Right cardiac atrium (tissue), 5 donors: Measurements from ENCODE around the gene MRPL28. TPM values are rescaled to one million over a fixed set of nuclear protein-coding genes. Genes with fewer than 3 reads are reported as not detected.
A peak's percentile ranks its signal among the peaks of the same experiment; 100 is the strongest.
"Not testable (repeated sequence)": the region's sequence is repeated elsewhere in the genome, so short reads cannot be mapped to it uniquely, and the experiment has no call there.

Experiments
- ATAC-seq, 2 donors: fragments of 200-7000 bp; cut with Tn5 transposase; one replicate each; pipeline versions ENCODE4 v1.8.0 to v1.9.1; 2020; ENCODE audit warnings: moderate library complexity in 2 of 2, mild to moderate bottlenecking in 1 of 2
- DNase-seq, 3 donors: peaks; one replicate each; pipeline ENCODE4 v3.0.0-alpha.2; 2020
- H3K27ac ChIP-seq: one replicate; pipeline ENCODE4 v1.5.1; 2013; ENCODE audit warnings: mild to moderate bottlenecking, low read length, control low read depth, moderate library complexity
- H3K27me3 ChIP-seq: one replicate; pipeline ENCODE4 v1.6.1; 2013; ENCODE audit not compliant: control insufficient read depth, insufficient read depth
- H3K4me1 ChIP-seq: one replicate; pipeline ENCODE4 v1.6.1; 2013; ENCODE audit warnings: low read length; ENCODE audit not compliant: control insufficient read depth, insufficient read depth
- H3K4me3 ChIP-seq: one replicate; pipeline ENCODE4 v1.5.1; 2013; ENCODE audit warnings: low read length, control low read depth
- H3K9me3 ChIP-seq: one replicate; pipeline ENCODE4 v1.6.1; 2013; ENCODE audit warnings: low read length; ENCODE audit not compliant: control insufficient read depth
- WGBS: extraction: QIAGEN DNeasy Blood & Tissue Kit; methylation state at CpG from one replicate; pipeline ENCODE4 v1.1.7; 2013; 5-methylcytosine and 5-hydroxymethylcytosine counted together
- intact Hi-C, 4 donors: fragments of 100-400 bp; cut with DNase I; formaldehyde crosslinking; loops; one replicate each; pipeline versions ENCODE4 v1.11.0 to v1.14.0; 2022 to 2023
- polyA plus RNA-seq: library from polyadenylated mRNA; stranded (reverse); fragments of 200-250 nt; gene quantifications from one replicate; pipeline ENCODE4 v1.2.3, GENCODE V29; 2013
- total RNA-seq, 4 donors: library from RNA; stranded (reverse); fragmentation: NEBNext Ultra II Directional; extraction: Animal tissue kit (Norgen Biotek cat#: 25700); gene quantifications; one replicate each; pipeline ENCODE4 v1.2.1, GENCODE V29; 2021
- donor health status: healthy with polysubstance abuse.
- donor health status: DM: no; HTN: yes; CAD: no.
- donor health status: DM: no; HTN: no; CAD: no.
- donor health status: DM: no; HTN: yes; CAD: no; lungs with severe emphysema.
- donor health status: DM: yes; HTN: yes; CAD: no.

Gene MRPL28
- total and polyA plus RNA-seq, 5 donors = 63.9 to 130 (median 70.6) TPM

DNA sequence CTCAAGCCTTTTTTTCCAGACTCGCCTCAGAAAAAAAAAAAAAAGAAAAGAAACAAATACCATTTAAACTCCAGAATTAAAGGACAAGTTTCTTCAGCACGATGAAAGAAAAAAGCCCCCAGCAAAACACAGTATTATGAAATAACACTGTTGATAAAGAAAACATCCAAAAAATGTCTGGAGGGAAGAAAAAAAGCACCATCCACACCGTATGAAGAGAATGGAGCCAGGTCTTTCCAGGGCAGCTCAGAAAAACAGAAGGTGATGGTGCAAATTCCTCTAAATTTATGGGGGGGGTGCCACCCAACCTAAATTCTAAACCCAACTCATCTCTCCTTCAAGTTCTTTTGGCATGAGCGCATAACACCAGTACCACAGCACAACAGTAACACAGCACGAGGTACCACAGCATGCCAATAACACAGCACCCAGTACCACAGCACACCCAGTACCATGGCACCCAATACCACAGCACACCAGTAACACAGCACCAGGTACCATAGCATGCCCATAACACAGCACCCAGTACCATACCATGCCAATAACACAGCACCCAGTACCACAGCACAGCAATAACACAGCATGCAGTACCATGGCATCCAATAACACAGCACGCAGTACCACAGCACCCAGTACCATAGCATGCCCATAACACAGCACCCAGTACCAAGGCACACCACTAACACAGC, 36.8 kb downstream of the MRPL28 start:
- ATAC-seq (no peak), DNase-seq (peak in 1 of 3 donors; percentile 3)
- Histone ChIP-seq H3K27ac (no peak overlapping the region), H3K4me1 (peaks cover 4% of the 10 kb centered on the region), H3K27me3 (no peaks in the 10 kb centered on the region), H3K4me3 (no peak overlapping the region), H3K9me3 (no peaks in the 10 kb centered on the region)
- intact Hi-C loops = no loop called here
- 71% methylated on average over 6 of the region's 6 CpGs for WGBS

DNA sequence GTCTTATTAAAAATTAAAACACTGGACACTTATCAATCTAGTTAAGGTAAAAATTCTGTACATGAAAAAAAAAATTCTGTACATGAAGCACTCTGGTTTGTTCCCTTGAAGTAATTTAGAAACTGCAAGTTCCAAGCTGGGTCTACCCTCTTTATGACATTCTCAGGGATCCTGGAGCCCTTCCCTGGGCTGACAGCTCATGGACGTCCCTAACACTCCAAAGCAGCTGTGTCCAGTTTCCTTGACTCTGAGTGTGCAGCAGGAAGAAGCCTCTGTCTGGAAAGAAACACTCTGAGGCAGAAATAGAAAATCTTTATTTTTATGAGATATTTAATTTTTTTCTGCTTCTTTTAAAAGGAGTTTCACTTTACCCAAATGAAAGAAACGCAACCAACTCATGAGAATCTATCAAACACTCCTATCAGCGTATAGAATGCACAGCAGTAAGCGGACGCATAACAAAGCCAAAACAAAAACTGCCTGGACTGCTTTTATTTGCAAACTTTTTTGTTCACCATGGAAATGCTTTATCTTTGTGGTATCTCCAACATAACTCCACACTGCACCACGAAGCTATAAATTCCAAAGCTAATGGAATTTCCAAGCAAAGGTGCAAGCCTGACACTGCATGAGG, 39.0 kb downstream of the MRPL28 start:
- H3K4me1 ChIP-seq, intact Hi-C loops, ATAC-seq, H3K27ac ChIP-seq, H3K9me3 ChIP-seq, H3K27me3 ChIP-seq, H3K4me3 ChIP-seq: not testable (repeated sequence)
- 60% methylated on average over 6 of the region's 6 CpGs for WGBS
- peak in 1 of 3 donors; percentile 25 for DNase-seq

- no peak overlapping the region for H3K27ac ChIP-seq
- ATAC-seq (no peak), DNase-seq (peak in 1 of 3 donors; percentile 21)
- intact Hi-C loops = no loop called here
- H3K4me3 ChIP-seq = no peak overlapping the region
- 73% methylated on average over 2 of the region's 2 CpGs for WGBS
- H3K27me3 ChIP-seq = no peaks in the 10 kb centered on the region
- no peaks in the 10 kb centered on the region for H3K9me3 ChIP-seq
- H3K4me1 ChIP-seq = peaks cover 8% of the 10 kb centered on the region
Measured at GRCh38 chr16:330741-331140, 39.6 kb downstream of the MRPL28 start.

GRCh38 chr16:325375-326145, 44.8 kb downstream of the MRPL28 start:
- Histone ChIP-seq H3K27ac (no peak overlapping the region), H3K4me1 (peaks cover 4% of the 10 kb centered on the region), H3K27me3 (no peaks in the 10 kb centered on the region), H3K4me3 (no peak overlapping the region), H3K9me3 (no peaks in the 10 kb centered on the region)
- DNase-seq (peak in 1 of 3 donors; percentile 49), ATAC-seq (no peak)
- 86% methylated on average over 28 of the region's 28 CpGs for WGBS
- intact Hi-C loops = no loop called here

GRCh38 chr16:324451-325334, 45.6 kb downstream of the MRPL28 start:
- no peaks in the 10 kb centered on the region for H3K9me3 ChIP-seq
- ATAC-seq (peak in 1 of 2 donors; percentile 23), DNase-seq (peak in 1 of 3 donors; percentile 62)
- intact Hi-C loops = no loop called here
- no peak overlapping the region for H3K4me3 ChIP-seq
- H3K27me3 ChIP-seq = no peaks in the 10 kb centered on the region
- peaks cover 4% of the 10 kb centered on the region for H3K4me1 ChIP-seq
- WGBS = 58% methylated on average over 55 of the region's 55 CpGs
- H3K27ac ChIP-seq = no peak overlapping the region

- peaks cover 4% of the 10 kb centered on the region for H3K4me1 ChIP-seq
- DNase-seq (peak in 1 of 3 donors; percentile 52), ATAC-seq (no peak)
- 89% methylated on average over 17 of the region's 17 CpGs for WGBS
- H3K27me3 ChIP-seq = no peaks in the 10 kb centered on the region
- no peak overlapping the region for H3K27ac ChIP-seq
- intact Hi-C loops = no loop called here
- H3K9me3 ChIP-seq = no peaks in the 10 kb centered on the region
- no peak overlapping the region for H3K4me3 ChIP-seq
Measured at GRCh38 chr16:324201-324450, 46.2 kb downstream of the MRPL28 start.

DNA sequence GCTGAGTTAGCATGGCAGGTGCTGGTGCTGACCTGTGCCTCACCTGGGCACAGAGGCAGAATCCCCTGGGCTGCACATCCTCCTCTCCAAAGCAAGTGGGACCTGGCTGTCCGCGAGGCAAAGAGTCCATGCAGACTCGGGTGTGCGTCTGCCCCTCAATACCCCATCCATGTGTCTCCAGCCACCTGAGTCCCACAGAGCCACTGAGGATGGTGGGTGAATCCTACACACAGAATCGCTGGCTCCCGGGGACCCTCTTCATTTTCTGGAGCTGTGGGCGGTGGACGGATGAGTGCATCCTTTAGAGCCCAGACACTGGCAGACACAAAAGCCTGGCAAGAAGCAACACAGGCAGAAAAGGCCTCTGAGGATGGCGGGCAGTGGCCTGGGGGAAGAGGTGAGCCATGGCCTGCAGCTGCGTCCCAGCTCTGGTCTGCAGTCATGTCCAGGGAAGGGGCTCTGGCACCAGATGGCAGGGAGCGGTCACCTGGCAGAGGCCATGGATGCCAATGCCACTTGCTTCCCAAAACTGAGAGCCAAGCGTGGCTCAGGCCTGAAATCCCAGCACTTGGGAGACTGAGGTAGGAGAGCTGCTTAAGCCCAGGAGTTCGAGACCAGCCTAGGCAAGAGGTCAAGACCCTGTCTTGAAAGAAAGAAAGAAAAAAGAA, 47.7 kb downstream of the MRPL28 start:
- intact Hi-C loops = no loop called here
- ATAC-seq (no peak), DNase-seq (peak in 1 of 3 donors; percentile 27)
- H3K4me3 ChIP-seq = no peak overlapping the region
- H3K27me3 ChIP-seq = no peaks in the 10 kb centered on the region
- H3K4me1 ChIP-seq = peaks cover 2% of the 10 kb centered on the region
- WGBS = 91% methylated on average over 13 of the region's 13 CpGs
- H3K9me3 ChIP-seq = no peaks in the 10 kb centered on the region
- no peak overlapping the region for H3K27ac ChIP-seq

DNA sequence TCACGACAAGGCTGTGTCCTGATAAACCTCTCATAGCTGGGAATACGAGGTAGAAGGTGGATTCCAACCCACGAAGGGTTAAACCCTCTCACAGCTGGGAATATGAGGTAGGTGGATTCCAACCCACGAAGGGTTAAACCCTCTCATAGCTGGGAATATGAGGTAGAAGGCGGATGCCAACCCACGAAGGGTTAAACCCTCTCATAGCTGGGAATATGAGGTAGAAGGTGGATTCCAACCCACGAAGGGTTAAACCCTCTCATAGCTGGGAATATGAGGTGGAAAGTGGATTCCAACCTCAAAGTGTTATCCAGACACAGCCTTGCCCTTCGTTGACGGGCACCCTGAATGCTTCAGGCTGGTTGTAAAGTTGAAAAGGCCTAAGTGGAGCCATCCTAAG, 48.8 kb downstream of the MRPL28 start:
- intact Hi-C loops = no loop called here
- Histone ChIP-seq H3K4me3 (no peak overlapping the region), H3K9me3 (no peaks in the 10 kb centered on the region), H3K27ac (no peak overlapping the region), H3K4me1 (no peaks in the 10 kb centered on the region), H3K27me3 (no peaks in the 10 kb centered on the region)
- DNase-seq (peak in 1 of 3 donors; percentile 2), ATAC-seq (no peak)
- WGBS = 69% methylated on average over 9 of the region's 9 CpGs

DNA sequence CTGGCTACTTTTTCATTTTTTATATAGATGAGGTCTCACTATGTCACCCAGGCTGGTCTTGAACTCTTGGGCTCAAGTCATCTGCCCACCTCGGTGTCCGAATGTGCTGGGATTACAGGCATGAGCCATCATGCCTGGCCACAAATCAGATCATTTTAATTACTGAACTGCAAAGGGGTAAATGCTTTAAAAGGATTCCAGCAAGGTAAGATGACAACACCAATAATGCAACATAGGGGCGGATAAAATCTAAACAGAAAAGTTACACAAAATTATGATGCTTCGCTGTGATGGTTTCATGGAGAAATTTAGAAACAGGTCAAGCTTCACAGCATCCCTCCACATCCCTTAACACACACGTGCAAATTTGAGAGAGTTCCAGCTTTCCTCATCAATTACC, 50.1 kb downstream of the MRPL28 start:
- DNase-seq (no peak), ATAC-seq (no peak)
- WGBS = 94% methylated on average over 5 of the region's 5 CpGs
- Histone ChIP-seq H3K4me1 (no peaks in the 10 kb centered on the region), H3K27me3 (no peaks in the 10 kb centered on the region), H3K4me3 (no peak overlapping the region), H3K27ac (no peak overlapping the region), H3K9me3 (no peaks in the 10 kb centered on the region)
- intact Hi-C loops = no loop called here

DNA sequence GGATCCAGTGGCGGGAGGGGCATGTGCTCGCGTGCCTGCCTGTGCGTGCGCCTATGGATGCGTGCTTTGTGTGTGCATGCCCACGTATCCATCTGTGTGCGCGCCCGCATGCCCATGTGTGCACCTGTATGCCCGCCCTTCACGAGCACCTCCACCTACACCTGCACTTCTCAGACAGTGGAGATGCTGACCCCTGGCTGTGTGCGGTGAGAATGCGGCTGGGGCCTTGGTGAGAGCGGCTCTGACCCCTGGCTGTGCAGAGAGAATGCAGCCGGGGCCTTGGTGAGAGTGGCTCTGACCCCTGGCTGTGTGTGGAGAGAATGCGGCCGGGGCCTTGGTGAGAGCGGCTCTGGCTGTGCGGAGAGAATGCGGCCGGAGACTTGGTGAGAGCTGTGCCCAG, 51.7 kb downstream of the MRPL28 start:
- Histone ChIP-seq H3K4me3 (no peak overlapping the region), H3K27ac (no peak overlapping the region), H3K9me3 (no peaks in the 10 kb centered on the region), H3K27me3 (no peaks in the 10 kb centered on the region), H3K4me1 (no peaks in the 10 kb centered on the region)
- peak in 1 of 3 donors; percentile 32 for DNase-seq
- ATAC-seq = peak in 1 of 2 donors; percentile 12
- intact Hi-C loops = no loop called here
- WGBS = 93% methylated on average over 22 of the region's 22 CpGs
